ENCODE results near the gene FTCDNL1.

GRCh38 chr2:199744260-199744659, 106.7 kb downstream of the FTCDNL1 start:
- TF ChIP-seq ZNF274 (IDR thresholded peaks at IDR 0.05; ENCODE audit: low read depth, low read length) (no peak), YY1 (IDR thresholded peaks at IDR 0.05; ENCODE audit: insufficient read depth, insufficient read length) (no peak)

All from NT2/D1 (cell line).